GM12801 (cell line): ENCODE data around the gene DCPS.

Experiments used
- TF ChIP-seq, protein P1 (sequence below): IDR thresholded peaks from one replicate; pipeline ENCODE4 v1.5.1; 2011; ENCODE audit warnings: control low read depth; ENCODE audit not compliant: insufficient read length; ENCODE audit errors: extremely low read depth

Gene DCPS, protein sequence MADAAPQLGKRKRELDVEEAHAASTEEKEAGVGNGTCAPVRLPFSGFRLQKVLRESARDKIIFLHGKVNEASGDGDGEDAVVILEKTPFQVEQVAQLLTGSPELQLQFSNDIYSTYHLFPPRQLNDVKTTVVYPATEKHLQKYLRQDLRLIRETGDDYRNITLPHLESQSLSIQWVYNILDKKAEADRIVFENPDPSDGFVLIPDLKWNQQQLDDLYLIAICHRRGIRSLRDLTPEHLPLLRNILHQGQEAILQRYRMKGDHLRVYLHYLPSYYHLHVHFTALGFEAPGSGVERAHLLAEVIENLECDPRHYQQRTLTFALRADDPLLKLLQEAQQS

DNA sequence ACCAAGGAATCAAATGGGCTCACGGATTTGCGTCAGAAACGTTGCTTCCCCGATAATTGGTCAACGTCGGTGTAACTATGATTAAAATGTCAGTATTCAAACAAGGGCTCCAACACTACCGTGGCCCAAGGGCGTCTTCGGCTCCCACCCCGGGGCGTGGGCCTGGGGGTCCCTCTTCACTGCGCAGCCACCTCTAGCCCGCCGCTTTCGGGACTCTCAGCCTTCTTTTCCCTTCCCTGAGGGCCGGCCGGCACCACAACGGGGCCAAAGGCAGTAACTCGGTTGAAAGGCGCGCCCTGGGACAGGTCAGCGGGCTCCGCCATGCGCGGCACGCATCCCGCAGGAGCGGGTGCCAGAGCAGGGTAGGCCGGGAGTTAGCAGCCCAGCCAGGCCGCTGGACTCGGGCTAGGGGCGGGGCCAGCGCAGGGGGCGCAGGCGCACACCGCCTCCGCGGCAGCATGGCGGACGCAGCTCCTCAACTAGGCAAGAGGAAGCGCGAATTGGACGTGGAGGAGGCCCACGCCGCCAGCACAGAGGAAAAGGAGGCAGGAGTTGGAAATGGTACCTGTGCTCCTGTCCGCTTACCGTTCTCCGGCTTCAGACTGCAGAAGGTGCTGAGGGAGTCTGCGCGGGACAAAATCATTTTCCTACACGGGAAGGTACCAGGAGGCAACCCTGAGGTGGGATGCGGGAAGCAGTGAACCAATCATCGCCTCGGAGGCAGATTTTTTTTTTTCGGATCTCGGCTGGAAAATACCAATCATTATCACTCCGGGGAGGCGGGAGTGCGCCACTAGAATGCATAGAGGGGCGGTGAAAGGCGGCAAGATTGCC lies at the start of gene DCPS:
TSS of gene DCPS (plus strand) at position 438 of the 834 bp plus-strand sequence. CDS start at position 459, 21 bp downstream.
- TF ChIP-seq, protein P1, sequence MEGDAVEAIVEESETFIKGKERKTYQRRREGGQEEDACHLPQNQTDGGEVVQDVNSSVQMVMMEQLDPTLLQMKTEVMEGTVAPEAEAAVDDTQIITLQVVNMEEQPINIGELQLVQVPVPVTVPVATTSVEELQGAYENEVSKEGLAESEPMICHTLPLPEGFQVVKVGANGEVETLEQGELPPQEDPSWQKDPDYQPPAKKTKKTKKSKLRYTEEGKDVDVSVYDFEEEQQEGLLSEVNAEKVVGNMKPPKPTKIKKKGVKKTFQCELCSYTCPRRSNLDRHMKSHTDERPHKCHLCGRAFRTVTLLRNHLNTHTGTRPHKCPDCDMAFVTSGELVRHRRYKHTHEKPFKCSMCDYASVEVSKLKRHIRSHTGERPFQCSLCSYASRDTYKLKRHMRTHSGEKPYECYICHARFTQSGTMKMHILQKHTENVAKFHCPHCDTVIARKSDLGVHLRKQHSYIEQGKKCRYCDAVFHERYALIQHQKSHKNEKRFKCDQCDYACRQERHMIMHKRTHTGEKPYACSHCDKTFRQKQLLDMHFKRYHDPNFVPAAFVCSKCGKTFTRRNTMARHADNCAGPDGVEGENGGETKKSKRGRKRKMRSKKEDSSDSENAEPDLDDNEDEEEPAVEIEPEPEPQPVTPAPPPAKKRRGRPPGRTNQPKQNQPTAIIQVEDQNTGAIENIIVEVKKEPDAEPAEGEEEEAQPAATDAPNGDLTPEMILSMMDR: no peak

DNA sequence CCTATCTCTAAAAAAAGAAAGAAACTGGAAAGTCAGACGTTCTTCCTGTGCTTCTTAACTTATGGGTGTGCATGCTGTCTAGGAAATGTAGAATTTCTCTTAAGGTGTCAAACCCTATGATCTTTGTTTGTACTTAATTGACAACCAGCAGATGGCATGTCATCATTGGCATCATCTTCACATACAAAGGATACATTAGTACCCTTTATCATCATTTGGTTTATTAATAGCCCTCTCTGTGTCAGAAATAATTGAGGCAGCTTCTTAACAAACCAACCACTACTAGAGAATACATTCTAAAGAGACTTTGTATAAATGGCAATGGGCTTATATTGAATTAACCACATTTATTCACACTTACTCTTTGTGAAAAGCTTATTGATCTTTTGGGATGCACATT lies 49.0 kb upstream of the DCPS start:
- TF ChIP-seq, protein P1: no peak

DNA sequence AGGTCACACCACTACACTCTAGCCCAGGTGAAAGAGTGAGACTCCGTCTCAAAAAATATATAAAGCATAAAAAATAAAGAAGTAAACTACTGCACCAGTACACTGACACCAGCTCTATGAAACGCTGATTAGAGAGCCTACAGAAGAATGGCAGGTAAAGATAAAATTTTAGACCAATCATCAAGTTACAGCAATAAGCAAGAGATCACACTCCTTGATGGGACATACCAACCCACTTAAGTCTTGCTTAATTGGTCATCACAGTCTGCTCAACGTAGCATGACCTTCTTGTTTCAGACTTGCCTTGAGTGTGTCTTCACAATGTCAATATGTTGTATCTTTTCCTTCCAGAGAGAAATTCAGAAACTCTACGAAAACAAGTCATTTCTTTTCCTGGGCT lies 47.6 kb upstream of the DCPS start:
- TF ChIP-seq, protein P1: no peak

DNA sequence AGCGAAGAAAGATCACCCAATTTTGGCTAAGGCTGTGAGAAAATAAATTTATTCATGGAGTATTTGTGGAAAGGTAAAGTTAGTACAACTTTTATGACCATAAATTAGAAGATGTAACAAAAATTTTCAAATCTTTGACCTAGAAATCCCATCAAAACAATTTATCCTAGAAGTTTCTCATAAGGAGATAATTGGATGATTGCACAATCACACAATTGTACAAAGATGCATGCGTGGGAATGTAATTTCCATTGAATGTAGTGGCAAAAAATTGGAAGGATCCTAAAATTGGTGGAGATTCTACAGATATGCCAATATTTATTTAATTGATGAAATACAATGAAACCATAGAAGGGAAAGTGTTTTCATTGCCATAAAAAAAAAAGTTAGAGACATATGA lies 46.7 kb upstream of the DCPS start:
- TF ChIP-seq, protein P1: no peak

DNA sequence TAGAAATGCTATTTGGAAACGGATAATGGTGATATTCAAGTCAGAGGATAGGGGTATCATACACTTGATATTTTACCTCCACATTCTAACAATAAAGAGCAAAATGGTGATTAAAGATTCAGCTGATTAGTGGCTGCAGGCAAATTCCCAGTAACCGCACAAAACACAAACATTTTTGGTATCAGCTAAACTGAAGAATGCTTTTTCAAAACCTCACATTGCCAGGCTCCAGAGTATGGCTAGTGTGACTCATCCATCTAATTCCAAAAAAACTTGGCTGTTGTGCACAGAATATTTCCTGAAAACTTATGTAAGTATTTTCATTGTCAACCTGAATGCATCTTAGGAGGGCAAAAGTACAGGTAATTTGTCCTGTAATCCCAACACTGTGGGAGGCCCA lies 46.1 kb upstream of the DCPS start:
- TF ChIP-seq, protein P1: no peak

DNA sequence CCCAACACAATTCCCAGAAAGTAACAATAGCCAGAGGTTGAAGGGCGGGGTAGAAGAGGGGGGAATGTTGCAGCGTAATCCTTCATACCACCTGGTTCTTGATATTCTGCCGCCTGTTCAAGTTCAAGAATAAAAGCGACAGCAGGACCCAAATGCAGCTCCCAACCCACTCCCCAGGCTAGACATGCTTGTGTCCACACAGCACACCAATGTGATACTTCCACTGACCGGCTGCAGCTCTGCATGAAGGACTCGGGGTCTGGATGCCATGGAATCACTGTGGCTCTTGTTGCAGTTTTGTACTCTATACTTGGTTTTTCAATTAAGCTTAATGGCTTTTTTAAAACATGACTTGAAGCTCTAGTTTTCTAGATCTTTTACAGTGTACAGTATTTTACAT lies 41.6 kb upstream of the DCPS start:
- TF ChIP-seq, protein P1: no peak

DNA sequence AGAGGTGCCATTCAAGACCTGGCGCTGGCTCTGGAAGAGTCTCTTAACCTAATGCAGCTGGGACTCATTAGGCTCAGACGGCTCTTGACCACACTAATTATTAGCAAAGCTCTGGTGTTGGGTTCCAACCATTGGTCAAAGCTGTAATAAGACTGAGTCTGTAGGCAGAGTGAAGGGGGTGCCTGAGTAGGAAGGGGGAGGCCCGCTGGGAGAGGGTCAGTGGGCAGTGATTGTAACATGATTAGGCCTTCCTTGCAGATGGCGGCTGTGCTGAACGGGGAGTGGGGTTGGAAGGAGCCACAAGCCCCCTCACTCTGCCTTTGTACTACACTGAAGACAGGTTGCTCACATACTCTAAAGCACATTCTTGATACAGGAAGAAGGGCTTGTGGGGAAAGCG lies 40.4 kb upstream of the DCPS start:
- TF ChIP-seq, protein P1: no peak
